ENCODE data around the gene GPLD1. TPM values are rescaled to one million over a fixed set of nuclear protein-coding genes. Genes with fewer than 3 reads are reported as not detected.
"Not testable (repeated sequence)": the region's sequence is repeated elsewhere in the genome, so short reads cannot be mapped to it uniquely, and the experiment has no call there.

The GPLD1 gene
- total RNA-seq, 5 donors from 2014 or later (not counting 1 experiment from before 2014, with no cell fraction given), result 0.50 to 1.5 (median 1.4) TPM

- H3K9me3 ChIP-seq, result no peaks in the 10 kb centered on the region
- no peaks in the 10 kb centered on the region for H3K4me1 ChIP-seq (ENCODE audit: control insufficient read depth in 1 of 2, extremely low read depth in 1 of 2, insufficient read depth in 2 of 2, low read length in 2 of 2)
- WGBS (ENCODE audit: insufficient coverage), result 100% methylated on average over 2 of the region's 4 CpGs
- ChIA-PET POLR2A (no interaction called here), CTCF (no interaction called here)
- H3K4me3 ChIP-seq (ENCODE audit: control insufficient read depth in 1 of 2, extremely low read depth in 1 of 2, low read length in 1 of 2), result no peak overlapping the region
- DNase-seq, result no peak
- H3K27me3 ChIP-seq (replicated peaks in 1 of 2; ENCODE audit: control insufficient read depth in 2 of 2, extremely low read depth in 1 of 2, insufficient read depth in 2 of 2, low read length in 1 of 2), result no peaks in the 10 kb centered on the region
- ATAC-seq (replicated peaks in 1 of 4), result no peak
- H3K27ac ChIP-seq (ENCODE audit: low read length), result no peak overlapping the region
- Mint-ChIP-seq H3K36me3 (peaks cover 24% of the 10 kb centered on the region), H3K9me3 (no peaks in the 10 kb centered on the region), H3K4me1 (peaks cover 0 to 8% (median 1%) of the 10 kb centered on the region in 3 donors), H3K27ac (peak overlapping the region; percentile 24 to 68), H3K27me3 (no peaks in the 10 kb centered on the region), H3K4me3 (no peak overlapping the region)
- peaks cover 3 to 8% of the 10 kb centered on the region in 2 donors for H3K36me3 ChIP-seq (ENCODE audit: control insufficient read depth in 2 of 2, extremely low read depth in 1 of 2, insufficient read depth in 1 of 2, low read length in 1 of 2)
These were observed 28.5 kb upstream of the GPLD1 start for GRCh38 chr6:24517659-24518543.

- Mint-ChIP-seq H3K4me3 (no peak overlapping the region), H3K27me3 (no peaks in the 10 kb centered on the region), H3K27ac (no peak overlapping the region), H3K9me3 (no peaks in the 10 kb centered on the region), H3K36me3 (peaks cover 49% of the 10 kb centered on the region), H3K4me1 (peaks cover 9 to 14% (median 12%) of the 10 kb centered on the region in 3 donors)
- no peaks in the 10 kb centered on the region for H3K27me3 ChIP-seq (replicated peaks in 1 of 2; ENCODE audit: control insufficient read depth in 2 of 2, extremely low read depth in 1 of 2, insufficient read depth in 2 of 2, low read length in 1 of 2)
- no peaks in the 10 kb centered on the region for H3K4me1 ChIP-seq (ENCODE audit: control insufficient read depth in 1 of 2, extremely low read depth in 1 of 2, insufficient read depth in 2 of 2, low read length in 2 of 2)
- ChIA-PET CTCF (interaction anchor here in 1 of 2 donors (1.0 to 1.6 kb wide), 2 partner anchors 10 to 19 kb away, joined by 3 to 5 read pairs; partner anchors contain the start of gene ALDH5A1), POLR2A (no interaction called here)
- no peak for DNase-seq
- H3K4me3 ChIP-seq (ENCODE audit: control insufficient read depth in 1 of 2, extremely low read depth in 1 of 2, low read length in 1 of 2), result no peak overlapping the region
- 100% methylated on average over 1 of the region's 4 CpGs for WGBS (ENCODE audit: insufficient coverage)
- H3K9me3 ChIP-seq, result no peaks in the 10 kb centered on the region
- no peak overlapping the region for H3K27ac ChIP-seq (ENCODE audit: low read length)
- H3K36me3 ChIP-seq (ENCODE audit: control insufficient read depth in 2 of 2, extremely low read depth in 1 of 2, insufficient read depth in 1 of 2, low read length in 1 of 2), result peaks cover 3 to 14% of the 10 kb centered on the region in 2 donors
- no peak for ATAC-seq (replicated peaks in 1 of 4)
These were observed 24.2 kb upstream of the GPLD1 start for GRCh38 chr6:24513602-24514001.

- H3K9me3 Mint-ChIP-seq; ATAC-seq (replicated peaks in 1 of 4): not testable (repeated sequence)
- 89% methylated on average over 2 of the region's 6 CpGs for WGBS (ENCODE audit: insufficient coverage)
These were observed 22.6 kb upstream of the GPLD1 start for GRCh38 chr6:24511976-24512375.

GRCh38 chr6:24506814-24507520 is 17.6 kb upstream of the GPLD1 start:
- Histone ChIP-seq H3K4me3 (ENCODE audit: control insufficient read depth in 1 of 2, extremely low read depth in 1 of 2, low read length in 1 of 2) (no peak overlapping the region), H3K9me3 (no peaks in the 10 kb centered on the region), H3K4me1 (ENCODE audit: control insufficient read depth in 1 of 2, extremely low read depth in 1 of 2, insufficient read depth in 2 of 2, low read length in 2 of 2) (no peaks in the 10 kb centered on the region), H3K36me3 (ENCODE audit: control insufficient read depth in 2 of 2, extremely low read depth in 1 of 2, insufficient read depth in 1 of 2, low read length in 1 of 2) (peaks cover 4 to 30% of the 10 kb centered on the region in 2 donors), H3K27me3 (replicated peaks in 1 of 2; ENCODE audit: control insufficient read depth in 2 of 2, extremely low read depth in 1 of 2, insufficient read depth in 2 of 2, low read length in 1 of 2) (no peaks in the 10 kb centered on the region), H3K27ac (ENCODE audit: low read length) (no peak overlapping the region)
- Mint-ChIP-seq H3K9me3 (no peaks in the 10 kb centered on the region), H3K27ac (no peak overlapping the region), H3K36me3 (peaks cover 76% of the 10 kb centered on the region), H3K4me3 (no peak overlapping the region), H3K27me3 (no peaks in the 10 kb centered on the region), H3K4me1 (peaks cover 9 to 15% (median 11%) of the 10 kb centered on the region in 3 donors)
- DNase-seq (no peak), ATAC-seq (replicated peaks in 1 of 4) (no peak)
- ChIA-PET CTCF (no interaction called here), POLR2A (no interaction called here)
- WGBS (ENCODE audit: insufficient coverage), result no CpG with 5 or more reads among the region's 3 CpGs

More at GRCh38 chr6:24511976-24512375, 22.6 kb upstream of the GPLD1 start:
- not testable (repeated sequence) for DNase-seq; H3K27me3 Mint-ChIP-seq; H3K9me3 ChIP-seq; H3K27ac Mint-ChIP-seq; H3K4me3 ChIP-seq (ENCODE audit: control insufficient read depth in 1 of 2, extremely low read depth in 1 of 2, low read length in 1 of 2); H3K27me3 ChIP-seq (replicated peaks in 1 of 2; ENCODE audit: control insufficient read depth in 2 of 2, extremely low read depth in 1 of 2, insufficient read depth in 2 of 2, low read length in 1 of 2); H3K4me1 ChIP-seq (ENCODE audit: control insufficient read depth in 1 of 2, extremely low read depth in 1 of 2, insufficient read depth in 2 of 2, low read length in 2 of 2); H3K27ac ChIP-seq (ENCODE audit: low read length); H3K4me3 Mint-ChIP-seq
- Mint-ChIP-seq H3K36me3 (peaks cover 60% of the 10 kb centered on the region), H3K4me1 (peaks cover 9 to 15% (median 11%) of the 10 kb centered on the region in 3 donors)
- peaks cover 3 to 14% of the 10 kb centered on the region in 2 donors for H3K36me3 ChIP-seq (ENCODE audit: control insufficient read depth in 2 of 2, extremely low read depth in 1 of 2, insufficient read depth in 1 of 2, low read length in 1 of 2)
- CTCF ChIA-PET, result interaction anchor here (0.6 to 0.7 kb wide), 3 partner anchors 9 to 359 kb away, joined by 4 to 6 read pairs (median 5); no protein-coding TSS in a partner anchor
- POLR2A ChIA-PET, result interaction anchor here in 1 of 2 donors (0.6 kb wide), 1 partner anchor 160 kb away, joined by 3 read pairs; no protein-coding TSS in a partner anchor

GRCh38 chr6:24504649-24505586 is 15.5 kb upstream of the GPLD1 start:
- H3K27ac Mint-ChIP-seq, result no peak overlapping the region
- peaks cover 61% of the 10 kb centered on the region for H3K36me3 Mint-ChIP-seq
- Histone ChIP-seq H3K9me3 (no peaks in the 10 kb centered on the region), H3K4me1 (ENCODE audit: control insufficient read depth in 1 of 2, extremely low read depth in 1 of 2, insufficient read depth in 2 of 2, low read length in 2 of 2) (no peaks in the 10 kb centered on the region), H3K4me3 (ENCODE audit: control insufficient read depth in 1 of 2, extremely low read depth in 1 of 2, low read length in 1 of 2) (no peak overlapping the region), H3K27me3 (replicated peaks in 1 of 2; ENCODE audit: control insufficient read depth in 2 of 2, extremely low read depth in 1 of 2, insufficient read depth in 2 of 2, low read length in 1 of 2) (no peaks in the 10 kb centered on the region), H3K36me3 (ENCODE audit: control insufficient read depth in 2 of 2, extremely low read depth in 1 of 2, insufficient read depth in 1 of 2, low read length in 1 of 2) (peaks cover 4 to 30% of the 10 kb centered on the region in 2 donors), H3K27ac (ENCODE audit: low read length) (no peak overlapping the region)
- H3K4me1 Mint-ChIP-seq, result peaks cover 9 to 20% (median 16%) of the 10 kb centered on the region in 3 donors
- no peaks in the 10 kb centered on the region for H3K9me3 Mint-ChIP-seq
- WGBS (ENCODE audit: insufficient coverage), result 88% methylated on average over 13 of the region's 14 CpGs
- no peak overlapping the region for H3K4me3 Mint-ChIP-seq
- POLR2A ChIA-PET, result no interaction called here
- DNase-seq (no peak), ATAC-seq (replicated peaks in 1 of 4) (no peak)
- H3K27me3 Mint-ChIP-seq, result no peaks in the 10 kb centered on the region
- CTCF ChIA-PET, result interaction anchor here in 1 of 2 donors (0.6 kb wide), 1 partner anchor 21 kb away, joined by 3 read pairs; no protein-coding TSS in a partner anchor

- Histone ChIP-seq H3K4me3 (ENCODE audit: control insufficient read depth in 1 of 2, extremely low read depth in 1 of 2, low read length in 1 of 2) (no peak overlapping the region), H3K9me3 (no peaks in the 10 kb centered on the region), H3K27me3 (replicated peaks in 1 of 2; ENCODE audit: control insufficient read depth in 2 of 2, extremely low read depth in 1 of 2, insufficient read depth in 2 of 2, low read length in 1 of 2) (no peaks in the 10 kb centered on the region), H3K4me1 (ENCODE audit: control insufficient read depth in 1 of 2, extremely low read depth in 1 of 2, insufficient read depth in 2 of 2, low read length in 2 of 2) (no peaks in the 10 kb centered on the region), H3K36me3 (ENCODE audit: control insufficient read depth in 2 of 2, extremely low read depth in 1 of 2, insufficient read depth in 1 of 2, low read length in 1 of 2) (peaks cover 4 to 30% of the 10 kb centered on the region in 2 donors), H3K27ac (ENCODE audit: low read length) (no peak overlapping the region)
- WGBS (ENCODE audit: insufficient coverage), result 100% methylated on average over 1 of the region's 1 CpG
- H3K27ac Mint-ChIP-seq, result no peak overlapping the region
- ChIA-PET POLR2A (no interaction called here), CTCF (no interaction called here)
- H3K36me3 Mint-ChIP-seq, result peaks cover 54% of the 10 kb centered on the region
- H3K4me3 Mint-ChIP-seq, result no peak overlapping the region
- ATAC-seq (replicated peaks in 1 of 4), result no peak
- no peaks in the 10 kb centered on the region for H3K9me3 Mint-ChIP-seq
- peaks cover 4 to 17% (median 15%) of the 10 kb centered on the region in 3 donors for H3K4me1 Mint-ChIP-seq
- no peaks in the 10 kb centered on the region for H3K27me3 Mint-ChIP-seq
- DNase-seq, result no peak
These were observed 14.9 kb upstream of the GPLD1 start for GRCh38 chr6:24504287-24504648.
